Testis (tissue), 2 donors: ENCODE results near the gene LDHAL6B.

Experiments used
- CTCF ChIP-seq, 3 experiments: fragments of 450-650 bp in 2 of 3; fragments of 200-600 bp in 1 of 3; sonication (generic) in 1 of 3; IDR thresholded peaks; one replicate each; pipeline ENCODE4 v1.5.1; 2016 to 2019; ENCODE audit warnings: antibody characterized with exemption in 3 of 3, mild to moderate bottlenecking in 2 of 3, moderate library complexity in 1 of 3
- POLR2A ChIP-seq: fragments of 450-650 bp; IDR thresholded peaks from one replicate; pipeline ENCODE4 v1.6.1; 2017; ENCODE audit warnings: antibody characterized with exemption, mild to moderate bottlenecking, moderate library complexity

GRCh38 chr15:59221511-59222505 is 15.2 kb downstream of the LDHAL6B start:
- TF ChIP-seq CTCF (IDR thresholded peaks at IDR 0.05) = no peak
- TF ChIP-seq POLR2A = no peak
